GM20000 (cell line): ENCODE results near the gene SLC25A51.
A peak's percentile ranks its signal among the peaks of the same experiment; 100 is the strongest.
"Not testable (repeated sequence)": the region's sequence is repeated elsewhere in the genome, so short reads cannot be mapped to it uniquely, and the experiment has no call there.

Source experiments
- DNase-seq: peaks from one replicate; pipeline ENCODE4 v3.0.0; 2012; ENCODE audit warnings: low spot score
- CTCF ChIP-seq: IDR thresholded peaks from 2 replicates; pipeline ENCODE4 v1.5.1; 2012; ENCODE audit warnings: mild to moderate bottlenecking, control low read depth; ENCODE audit errors: extremely low read depth, missing control alignments

SLC25A51 gene

GRCh38 chr9:37915911-37916470 is 12.1 kb upstream of the SLC25A51 start:
- no peak for TF ChIP-seq CTCF
- DNase-seq, result no peak

GRCh38 chr9:37914701-37915358 is 10.9 kb upstream of the SLC25A51 start:
- TF ChIP-seq CTCF, result no peak
- no peak for DNase-seq

- no peak for DNase-seq
- TF ChIP-seq CTCF, result no peak
Observed at GRCh38 chr9:37914154-37914551, 10.2 kb upstream of the SLC25A51 start.

- peak; percentile 83 for DNase-seq
- TF ChIP-seq CTCF, result peak; percentile 92
Observed at GRCh38 chr9:37913480-37914153, 9.7 kb upstream of the SLC25A51 start.

GRCh38 chr9:37911271-37911681 is 7.3 kb upstream of the SLC25A51 start:
- no peak for TF ChIP-seq CTCF
- DNase-seq, result no peak

GRCh38 chr9:37910271-37910670 is 6.3 kb upstream of the SLC25A51 start:
- no peak for DNase-seq
- no peak for TF ChIP-seq CTCF

DNA sequence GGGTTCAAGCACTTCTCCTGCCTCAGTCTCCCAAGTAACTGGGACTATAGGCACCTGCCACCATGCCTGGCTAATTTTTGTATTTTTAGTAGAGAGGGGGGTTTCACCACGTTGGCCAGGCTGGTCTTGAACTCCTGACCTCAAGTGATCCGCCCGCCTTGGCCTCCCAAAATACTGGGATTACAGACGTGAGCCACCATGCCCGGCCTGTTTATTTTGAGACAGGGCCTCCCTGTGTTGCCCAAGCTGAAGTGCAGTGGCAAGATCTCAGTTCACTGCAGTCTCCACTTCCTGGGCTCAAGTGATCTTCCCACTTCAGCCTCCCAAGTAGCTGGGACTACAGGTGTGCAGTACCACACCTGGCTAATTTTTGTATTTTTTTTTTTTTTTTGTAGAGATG is 5.9 kb upstream of the SLC25A51 start:
- not testable (repeated sequence) for DNase-seq

- no peak for DNase-seq
- no peak for TF ChIP-seq CTCF
Observed at GRCh38 chr9:37909326-37909725, 5.4 kb upstream of the SLC25A51 start.
